Tibial nerve (tissue), 4 donors: Measurements from ENCODE around the gene SP1. TPM values are rescaled to one million over a fixed set of nuclear protein-coding genes. Genes with fewer than 3 reads are reported as not detected.
"Not testable (repeated sequence)": the region's sequence is repeated elsewhere in the genome, so short reads cannot be mapped to it uniquely, and the experiment has no call there.

Experiments used
- DNase-seq, 2 donors: peaks; one replicate each; pipeline ENCODE4 v3.0.0-alpha.2; 2019; ENCODE audit warnings: low spot score in 2 of 2
- H3K27ac ChIP-seq, 4 donors: fragments of 200-600 bp; sonication (generic) in 3 of 4; one replicate each; pipeline ENCODE4 v1.5.1; 2017 to 2019; ENCODE audit warnings: mild to moderate bottlenecking in 1 of 4
- H3K27me3 ChIP-seq, 2 donors: fragments of 200-600 bp; sonication (generic) in 1 of 2; one replicate each; pipeline versions ENCODE4 v1.5.1 to v1.6.0; 2017 to 2019
- H3K36me3 ChIP-seq, 3 donors: fragments of 200-600 bp; sonication (generic); one replicate each; pipeline ENCODE4 v1.5.1; 2018 to 2019
- H3K4me1 ChIP-seq, 4 donors: fragments of 200-600 bp; sonication (generic) in 3 of 4; one replicate each; pipeline ENCODE4 v1.5.1; 2017 to 2019
- H3K4me3 ChIP-seq, 4 donors: fragments of 200-600 bp; sonication (generic) in 3 of 4; one replicate each; pipeline ENCODE4 v1.5.1; 2017 to 2019; ENCODE audit warnings: mild to moderate bottlenecking in 1 of 4, moderate library complexity in 1 of 4
- H3K9me3 ChIP-seq, 4 donors: fragments of 200-600 bp; sonication (generic) in 3 of 4; one replicate each; pipeline ENCODE4 v1.5.1; 2017 to 2019
- EP300 ChIP-seq, 2 donors: sonication (generic); formaldehyde crosslinking; IDR thresholded peaks; one replicate each; pipeline ENCODE4 v1.6.1; 2017; ENCODE audit warnings: antibody characterized with exemption in 2 of 2, mild to moderate bottlenecking in 1 of 2
- POLR2A ChIP-seq, 2 donors: fragments of 450-650 bp; IDR thresholded peaks; one replicate each; pipeline ENCODE4 v1.6.1; 2017; ENCODE audit warnings: antibody characterized with exemption in 2 of 2, mild to moderate bottlenecking in 2 of 2, moderate library complexity in 2 of 2
- whole genome bisulfite sequencing, 2 donors: methylation state at CpG; one replicate each; pipeline ENCODE4 v1.1.5; 2018; 5-methylcytosine and 5-hydroxymethylcytosine counted together
- total RNA-seq, 4 donors: library from RNA; depleted of rRNA; stranded (reverse); fragments of >200 nt; gene quantifications; one replicate each; pipeline ENCODE4 v1.1.0, GENCODE V29; 2016
- TF ChIP-seq, protein P1 (sequence below), 5 experiments: fragments of 200-600 bp in 3 of 5; fragments of 450-650 bp in 2 of 5; sonication (generic) in 3 of 5; IDR thresholded peaks; one replicate each; pipeline ENCODE4 v1.5.1; 2016 to 2019; ENCODE audit warnings: antibody characterized with exemption in 5 of 5, mild to moderate bottlenecking in 3 of 5, moderate library complexity in 2 of 5

The SP1 gene
- total RNA-seq, 4 donors from 2014 or later, result 45.3 to 81.5 (median 65.0) TPM

DNA sequence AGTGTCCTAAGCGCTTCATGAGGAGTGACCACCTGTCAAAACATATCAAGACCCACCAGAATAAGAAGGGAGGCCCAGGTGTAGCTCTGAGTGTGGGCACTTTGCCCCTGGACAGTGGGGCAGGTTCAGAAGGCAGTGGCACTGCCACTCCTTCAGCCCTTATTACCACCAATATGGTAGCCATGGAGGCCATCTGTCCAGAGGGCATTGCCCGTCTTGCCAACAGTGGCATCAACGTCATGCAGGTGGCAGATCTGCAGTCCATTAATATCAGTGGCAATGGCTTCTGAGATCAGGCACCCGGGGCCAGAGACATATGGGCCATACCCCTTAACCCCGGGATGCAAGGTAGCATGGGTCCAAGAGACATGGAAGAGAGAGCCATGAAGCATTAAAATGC is 31.0 kb downstream of the SP1 start:
- no peak for DNase-seq
- H3K36me3 ChIP-seq, result peaks cover 0 to 65% (median 34%) of the 10 kb centered on the region in 3 donors
- WGBS, 2 donors, result 91 to 94% methylated on average over 5 of the region's 5 CpGs

DNA sequence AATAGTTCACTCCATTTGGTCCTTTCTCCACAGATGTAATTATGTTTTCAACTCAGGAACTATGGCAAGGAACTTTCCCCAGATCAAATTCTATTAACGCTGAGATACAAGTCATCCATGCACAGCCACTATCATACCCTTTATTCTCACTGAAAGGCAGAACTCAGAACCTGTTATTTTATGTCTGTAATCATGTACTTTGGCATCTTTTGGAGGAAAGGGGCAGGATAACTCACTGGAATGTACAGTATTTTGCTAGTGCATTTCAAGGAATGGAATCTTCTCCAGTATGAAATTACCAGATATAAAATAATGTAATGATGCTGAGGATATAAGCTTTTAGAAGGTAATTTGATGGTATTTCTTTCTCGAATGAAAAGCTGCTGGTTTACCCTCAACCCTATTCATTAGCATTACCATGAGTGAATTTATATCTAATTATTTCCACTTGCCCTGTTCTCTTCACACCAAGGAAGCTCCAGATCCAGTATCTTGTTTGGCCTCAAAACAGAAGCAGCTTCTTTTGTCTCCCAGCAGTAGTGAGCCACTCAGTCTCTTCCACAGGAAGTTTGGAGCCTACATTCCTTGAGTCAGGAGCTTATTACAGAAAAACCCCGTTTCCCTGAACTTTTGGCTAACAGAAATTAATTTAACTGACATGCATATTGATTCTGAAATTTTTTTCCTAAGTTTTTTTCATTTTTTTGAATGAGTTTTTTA is 33.7 kb downstream of the SP1 start:
- no peak for DNase-seq
- H3K4me3 ChIP-seq, result no peak overlapping the region
- H3K27me3 ChIP-seq, result no peaks in the 10 kb centered on the region
- H3K27ac ChIP-seq, result peak overlapping the region in 2 of 4 donors; percentile 61 to 75
- peaks cover 0 to 53% (median 20%) of the 10 kb centered on the region in 4 donors for H3K4me1 ChIP-seq
- TF ChIP-seq POLR2A (IDR thresholded peaks at IDR 0.05), result no peak
- TF ChIP-seq, protein P1, sequence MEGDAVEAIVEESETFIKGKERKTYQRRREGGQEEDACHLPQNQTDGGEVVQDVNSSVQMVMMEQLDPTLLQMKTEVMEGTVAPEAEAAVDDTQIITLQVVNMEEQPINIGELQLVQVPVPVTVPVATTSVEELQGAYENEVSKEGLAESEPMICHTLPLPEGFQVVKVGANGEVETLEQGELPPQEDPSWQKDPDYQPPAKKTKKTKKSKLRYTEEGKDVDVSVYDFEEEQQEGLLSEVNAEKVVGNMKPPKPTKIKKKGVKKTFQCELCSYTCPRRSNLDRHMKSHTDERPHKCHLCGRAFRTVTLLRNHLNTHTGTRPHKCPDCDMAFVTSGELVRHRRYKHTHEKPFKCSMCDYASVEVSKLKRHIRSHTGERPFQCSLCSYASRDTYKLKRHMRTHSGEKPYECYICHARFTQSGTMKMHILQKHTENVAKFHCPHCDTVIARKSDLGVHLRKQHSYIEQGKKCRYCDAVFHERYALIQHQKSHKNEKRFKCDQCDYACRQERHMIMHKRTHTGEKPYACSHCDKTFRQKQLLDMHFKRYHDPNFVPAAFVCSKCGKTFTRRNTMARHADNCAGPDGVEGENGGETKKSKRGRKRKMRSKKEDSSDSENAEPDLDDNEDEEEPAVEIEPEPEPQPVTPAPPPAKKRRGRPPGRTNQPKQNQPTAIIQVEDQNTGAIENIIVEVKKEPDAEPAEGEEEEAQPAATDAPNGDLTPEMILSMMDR (IDR thresholded peaks at IDR 0.05), result no peak
- TF ChIP-seq EP300 (IDR thresholded peaks at IDR 0.05), result no peak
- WGBS, 2 donors, result 60 to 61% methylated on average over 3 of the region's 3 CpGs
- peaks cover 0 to 39% (median 20%) of the 10 kb centered on the region in 3 donors for H3K36me3 ChIP-seq
- H3K9me3 ChIP-seq, result no peaks in the 10 kb centered on the region

More for the DNA sequence above, 31.0 kb downstream of the SP1 start:
- Histone ChIP-seq H3K4me3 (no peak overlapping the region), H3K4me1 (peaks cover 0 to 47% (median 20%) of the 10 kb centered on the region in 4 donors), H3K27me3 (no peaks in the 10 kb centered on the region), H3K27ac (peak overlapping the region in 1 of 4 donors; percentile 61), H3K9me3 (no peaks in the 10 kb centered on the region)
- TF ChIP-seq EP300 (IDR thresholded peaks at IDR 0.05) (no peak), POLR2A (IDR thresholded peaks at IDR 0.05) (no peak)
- TF ChIP-seq, protein P1 (IDR thresholded peaks at IDR 0.05), result no peak

DNA sequence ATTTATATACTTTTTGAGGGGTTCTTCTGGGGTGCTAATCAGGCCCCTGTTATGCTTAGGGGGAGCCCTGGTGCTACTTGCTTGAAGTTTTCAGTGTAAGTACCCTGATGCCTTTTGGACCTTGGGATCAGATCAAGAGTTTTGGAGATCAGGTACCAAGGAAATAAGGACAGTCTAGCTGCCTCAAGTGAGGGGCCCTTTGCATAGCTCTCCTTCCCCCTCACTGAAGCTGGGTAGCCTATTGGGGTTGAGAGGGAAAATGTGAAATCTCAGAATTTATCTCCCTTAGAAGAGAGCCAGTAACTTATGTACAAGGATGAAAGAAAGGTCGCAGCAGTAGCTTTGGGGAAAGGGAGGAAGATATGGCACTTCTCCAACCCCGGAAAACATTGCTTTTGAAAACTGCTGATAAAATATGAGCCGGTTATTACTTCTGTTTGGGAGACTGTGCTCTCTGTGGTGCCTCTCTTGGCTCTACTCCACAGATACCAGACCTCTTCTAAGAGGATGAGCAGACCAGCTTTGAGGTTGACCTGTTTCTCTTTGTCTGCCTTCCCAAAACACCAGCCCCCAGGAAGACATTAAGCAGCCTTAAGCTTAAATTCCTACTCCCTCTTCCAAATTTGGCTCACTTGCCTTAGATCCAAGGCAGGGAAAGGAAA is 34.9 kb downstream of the SP1 start:
- DNase-seq, result no peak
- no peaks in the 10 kb centered on the region for H3K9me3 ChIP-seq
- H3K36me3 ChIP-seq, result peaks cover 0 to 27% (median 17%) of the 10 kb centered on the region in 3 donors
- no peaks in the 10 kb centered on the region for H3K27me3 ChIP-seq
- 26 to 36% methylated on average over 3 of the region's 3 CpGs for WGBS, 2 donors
- H3K4me1 ChIP-seq, result peaks cover 0 to 55% (median 20%) of the 10 kb centered on the region in 4 donors
- H3K27ac ChIP-seq, result peak overlapping the region in 2 of 4 donors; percentile 50 to 79
- TF ChIP-seq EP300 (IDR thresholded peaks at IDR 0.05) (no peak), POLR2A (IDR thresholded peaks at IDR 0.05) (no peak)
- TF ChIP-seq, protein P1 (IDR thresholded peaks at IDR 0.05), result no peak
- no peak overlapping the region for H3K4me3 ChIP-seq

DNA sequence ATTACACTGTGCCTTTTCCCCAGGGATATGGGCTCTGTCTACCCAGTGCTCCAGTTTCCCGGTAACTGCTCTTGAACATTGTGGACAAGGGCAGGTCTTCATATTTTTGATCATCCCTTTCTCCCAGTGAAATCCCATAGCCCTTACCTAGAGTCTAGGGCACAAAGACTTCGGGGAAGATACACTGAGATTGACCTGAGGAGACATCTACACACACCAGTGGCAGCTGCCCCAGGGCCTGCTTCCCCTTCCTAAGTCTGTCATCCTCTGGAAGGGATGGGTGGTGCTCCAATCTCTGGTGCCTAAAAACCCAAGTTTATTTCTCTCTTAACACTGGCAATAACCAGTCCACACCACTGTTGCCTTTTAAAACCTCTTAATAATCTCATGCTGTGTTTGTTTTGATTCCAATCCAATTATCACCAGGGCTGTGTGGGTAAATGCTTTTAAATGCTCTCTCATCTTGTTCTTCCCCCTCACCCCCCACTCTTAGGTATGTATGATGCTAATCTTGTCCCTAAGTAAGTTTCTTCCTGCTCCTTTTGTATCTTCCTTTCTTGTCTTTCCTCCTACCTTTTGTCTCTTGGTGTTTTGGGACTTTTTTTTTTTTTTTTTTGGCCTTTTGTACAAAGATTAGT is 35.9 kb downstream of the SP1 start:
- not testable (repeated sequence) for H3K4me3 ChIP-seq, H3K27me3 ChIP-seq, DNase-seq, H3K9me3 ChIP-seq
- WGBS, 2 donors, result 54 to 80% methylated on average over 2 of the region's 2 CpGs
- Histone ChIP-seq H3K27ac (peak overlapping the region in 1 of 4 donors; percentile 79), H3K36me3 (peaks cover 0 to 17% (median 9%) of the 10 kb centered on the region in 3 donors), H3K4me1 (peaks cover 0 to 56% (median 20%) of the 10 kb centered on the region in 4 donors)

DNA sequence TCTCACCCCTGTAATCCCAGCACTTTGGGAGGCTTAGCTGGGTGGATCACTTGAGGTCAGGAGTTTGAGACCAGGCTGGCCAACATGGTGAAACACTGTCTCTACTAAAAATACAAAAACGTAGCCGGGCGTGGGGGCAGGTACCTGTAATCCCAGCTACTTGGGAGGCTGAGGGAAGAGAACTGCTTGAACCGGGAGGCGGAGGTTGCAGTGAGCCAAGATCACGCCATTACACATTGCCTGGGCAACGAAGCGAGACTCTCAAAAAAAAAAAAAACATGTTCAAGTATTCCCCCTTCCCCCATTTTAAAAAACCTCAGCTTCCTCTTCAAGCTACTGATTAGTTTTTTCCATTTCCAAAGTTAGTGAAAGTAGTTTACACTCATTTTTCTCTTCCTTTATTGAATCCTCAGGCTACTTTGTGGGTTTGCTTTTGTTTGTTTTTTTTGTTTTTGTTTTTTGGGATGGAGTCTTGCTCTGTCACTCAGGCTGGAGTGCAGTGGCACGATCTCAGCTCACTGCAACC is 37.4 kb downstream of the SP1 start:
- not testable (repeated sequence) for H3K27me3 ChIP-seq, DNase-seq, H3K27ac ChIP-seq, H3K4me3 ChIP-seq, H3K36me3 ChIP-seq, H3K9me3 ChIP-seq
- WGBS, 2 donors, result 68 to 75% methylated on average over 9 of the region's 9 CpGs
- H3K4me1 ChIP-seq, result peaks cover 0 to 54% (median 20%) of the 10 kb centered on the region in 4 donors
